HEK293T (cell line): Measurements from ENCODE around the gene RNF213.

Experiments used
- CTCF ChIA-PET: fragments of 350-600 bp; formaldehyde crosslinking; extraction: SDS; loops from one replicate; lab custom pipeline; 2021; ENCODE audit warnings: antibody characterized with exemption, inconsistent platforms; lab: Yijun Ruan, JAX
- POLR2A ChIA-PET: fragments of 350-600 bp; formaldehyde crosslinking; extraction: SDS; loops from one replicate; lab custom pipeline; 2020; ENCODE audit warnings: antibody characterized with exemption, inconsistent platforms; lab: Yijun Ruan, JAX
- DNase-seq: peaks from one replicate; pipeline ENCODE4 v3.0.0; 2012; ENCODE audit warnings: mixed read lengths; ENCODE audit errors: extremely low spot score
- ARNT ChIP-seq: fragments of 450-650 bp; IDR thresholded peaks from 2 replicates; pipeline ENCODE4 v1.6.1; 2017; ENCODE audit warnings: mild to moderate bottlenecking
- BHLHE40 ChIP-seq: fragments of 450-650 bp; IDR thresholded peaks from 2 replicates; pipeline ENCODE4 v1.6.1; 2016; ENCODE audit warnings: mild to moderate bottlenecking, moderate library complexity, borderline replicate concordance
- CTBP1 ChIP-seq: fragments of 450-650 bp; IDR thresholded peaks from 2 replicates; pipeline ENCODE4 v1.6.1; 2016; ENCODE audit warnings: borderline replicate concordance
- ELF4 ChIP-seq: fragments of 450-650 bp; IDR thresholded peaks from 2 replicates; pipeline ENCODE4 v1.6.1; 2017; ENCODE audit warnings: antibody characterized with exemption
- FOXA1 ChIP-seq: fragments of 450-650 bp; IDR thresholded peaks from 2 replicates; pipeline ENCODE4 v1.6.1; 2016; ENCODE audit warnings: mild to moderate bottlenecking
- FOXK2 ChIP-seq: fragments of 450-650 bp; IDR thresholded peaks from 2 replicates; pipeline ENCODE4 v1.6.1; 2016; ENCODE audit warnings: mild to moderate bottlenecking
- FOXM1 ChIP-seq: fragments of 450-650 bp; IDR thresholded peaks from 2 replicates; pipeline ENCODE4 v1.6.1; 2017; ENCODE audit warnings: mild to moderate bottlenecking, borderline replicate concordance
- HDGF ChIP-seq: fragments of 450-650 bp; IDR thresholded peaks from 2 replicates; pipeline ENCODE4 v1.6.1; 2017; ENCODE audit warnings: antibody characterized with exemption, borderline replicate concordance
- L3MBTL2 ChIP-seq: fragments of 450-650 bp; conservative IDR thresholded peaks from 2 replicates; pipeline ENCODE4 v1.6.1; 2016; ENCODE audit warnings: mild to moderate bottlenecking
- LEF1 ChIP-seq: fragments of 450-650 bp; IDR thresholded peaks from 2 replicates; pipeline ENCODE4 v1.6.1; 2017; ENCODE audit warnings: mild to moderate bottlenecking, borderline replicate concordance
- NFRKB ChIP-seq: fragments of 450-650 bp; IDR thresholded peaks from 2 replicates; pipeline ENCODE4 v1.6.1; 2016; ENCODE audit warnings: mild to moderate bottlenecking, moderate library complexity
- PKNOX1 ChIP-seq: fragments of 450-650 bp; IDR thresholded peaks from 2 replicates; pipeline ENCODE4 v1.6.1; 2016
- SP1 ChIP-seq: fragments of 450-650 bp; IDR thresholded peaks from 2 replicates; pipeline ENCODE4 v1.6.1; 2017
- SUZ12 ChIP-seq: fragments of 450-650 bp; IDR thresholded peaks from 2 replicates; pipeline ENCODE4 v1.6.1; 2016; ENCODE audit warnings: mild to moderate bottlenecking
- TARDBP ChIP-seq: fragments of 450-650 bp; IDR thresholded peaks from 2 replicates; pipeline ENCODE4 v1.6.1; 2016
- ZNF384 ChIP-seq: fragments of 450-650 bp; IDR thresholded peaks from 2 replicates; pipeline ENCODE4 v1.6.1; 2016

Gene RNF213

GRCh38 chr17:80281516-80281915 is 20.9 kb downstream of the RNF213 start:
- no peak for TF ChIP-seq BHLHE40
- no peak for TF ChIP-seq FOXM1
- no peak for TF ChIP-seq SP1
- no peak for TF ChIP-seq FOXK2
- no peak for TF ChIP-seq ZNF384
- no peak for TF ChIP-seq LEF1
- TF ChIP-seq ELF4, result no peak
- no peak for TF ChIP-seq ARNT
- TF ChIP-seq PKNOX1, result no peak
- no peak for TF ChIP-seq L3MBTL2
- TF ChIP-seq SUZ12, result no peak
- no peak for TF ChIP-seq CTBP1
- TF ChIP-seq HDGF, result no peak
- no peak for TF ChIP-seq NFRKB
- no peak for DNase-seq
- ChIA-PET CTCF (no interaction called here), POLR2A (no interaction called here)

- CTCF ChIA-PET, result no interaction called here
- TF ChIP-seq SP1, result no peak
- no peak for TF ChIP-seq ARNT
- no peak for TF ChIP-seq TARDBP
- no peak for TF ChIP-seq HDGF
- TF ChIP-seq NFRKB, result no peak
- TF ChIP-seq ZNF384, result no peak
- no peak for TF ChIP-seq PKNOX1
- no peak for TF ChIP-seq FOXK2
- TF ChIP-seq SUZ12, result no peak
- TF ChIP-seq L3MBTL2, result no peak
- TF ChIP-seq LEF1, result no peak
- TF ChIP-seq ELF4, result no peak
- no peak for TF ChIP-seq FOXM1
- TF ChIP-seq BHLHE40, result no peak
- no peak for TF ChIP-seq FOXA1
- no peak for TF ChIP-seq CTBP1
- POLR2A ChIA-PET, result interaction anchor here (1.2 to 1.4 kb wide), 2 partner anchors 10 to 19 kb away, joined by 3 to 4 read pairs; no protein-coding TSS in a partner anchor
- DNase-seq, result no peak
These were observed 22.6 kb downstream of the RNF213 start for GRCh38 chr17:80283116-80283852.

GRCh38 chr17:80284631-80285030 is 24.0 kb downstream of the RNF213 start:
- ChIA-PET CTCF (interaction anchor here (0.7 to 0.8 kb wide), 2 partner anchors 13 to 15 kb away, joined by 3 read pairs; no protein-coding TSS in a partner anchor), POLR2A (no interaction called here)
- no peak for DNase-seq

GRCh38 chr17:80285237-80285920 is 24.7 kb downstream of the RNF213 start:
- ChIA-PET CTCF (no interaction called here), POLR2A (no interaction called here)
- no peak for DNase-seq
- TF ChIP-seq BHLHE40 (no peak), FOXK2 (no peak), NFRKB (no peak), TARDBP (no peak), CTBP1 (no peak), PKNOX1 (no peak), SUZ12 (no peak), ARNT (no peak), FOXA1 (no peak), HDGF (no peak), FOXM1 (no peak), L3MBTL2 (no peak)

More at GRCh38 chr17:80284631-80285030, 24.0 kb downstream of the RNF213 start:
- TF ChIP-seq L3MBTL2, result no peak

- TF ChIP-seq ARNT, result no peak
- no peak for TF ChIP-seq FOXM1
- TF ChIP-seq BHLHE40, result no peak
- no peak for TF ChIP-seq ELF4
- TF ChIP-seq HDGF, result no peak
- TF ChIP-seq CTBP1, result no peak
- no peak for TF ChIP-seq PKNOX1
- no peak for TF ChIP-seq SUZ12
- TF ChIP-seq SP1, result no peak
- TF ChIP-seq ZNF384, result no peak
- TF ChIP-seq L3MBTL2, result no peak
- TF ChIP-seq FOXK2, result no peak
- no peak for TF ChIP-seq FOXA1
- ChIA-PET CTCF (no interaction called here), POLR2A (no interaction called here)
- DNase-seq, result no peak
These were observed 25.9 kb downstream of the RNF213 start for GRCh38 chr17:80286638-80286960.

GRCh38 chr17:80287038-80287437 is 26.4 kb downstream of the RNF213 start:
- ChIA-PET POLR2A (no interaction called here), CTCF (no interaction called here)
- no peak for DNase-seq

More at GRCh38 chr17:80287038-80287437, 26.4 kb downstream of the RNF213 start:
- TF ChIP-seq ELF4 (no peak), CTBP1 (no peak), FOXA1 (no peak), FOXK2 (no peak), NFRKB (no peak), BHLHE40 (no peak), FOXM1 (no peak), TARDBP (no peak), HDGF (no peak), LEF1 (no peak), PKNOX1 (no peak), SP1 (no peak)
